GM12878 (cell line): Measurements from ENCODE around the gene TRIM8. TPM values are rescaled to one million over a fixed set of nuclear protein-coding genes. Genes with fewer than 3 reads are reported as not detected.
A peak's percentile ranks its signal among the peaks of the same experiment; 100 is the strongest.

ENCODE experiments used
- ATAC-seq: fragments of 200-7000 bp; cut with Tn5 transposase; 3 replicates; pipeline ENCODE4 v1.9.1; 2020; ENCODE audit warnings: mild to moderate bottlenecking, moderate library complexity
- BruUV-seq: library from RNA; stranded (reverse); fragments of 400-500 nt; replicated peaks from 2 replicates; lab custom pipeline; 2021; lab: Mats Ljungman, UMichigan
- CTCF ChIA-PET: fragments of 300-600 bp; sonication (Branson Sonifier 250); formaldehyde crosslinking; extraction: SDS; loops from one replicate; lab custom pipeline; 2021; ENCODE audit warnings: inconsistent platforms; lab: Yijun Ruan, JAX
- POLR2A ChIA-PET: fragments of 350-600 bp; formaldehyde crosslinking; extraction: SDS; loops from one replicate; lab custom pipeline; 2021; ENCODE audit warnings: inconsistent platforms; lab: Charles Lee
- RAD21 ChIA-PET: fragments of 300-600 bp; sonication (Branson Sonifier 250); formaldehyde crosslinking; loops from one replicate; lab custom pipeline; 2023; ENCODE audit warnings: antibody characterized with exemption; ENCODE audit not compliant: unreplicated experiment; lab: Charles Lee
- SMC1A ChIA-PET: fragments of 300-600 bp; sonication (Branson Sonifier 250); formaldehyde crosslinking; loops from one replicate; lab custom pipeline; 2023; ENCODE audit not compliant: unreplicated experiment, uncharacterized antibody; lab: Charles Lee
- DNase-seq: peaks from one replicate; pipeline ENCODE4 v3.0.0-alpha.2; 2011; ENCODE audit warnings: low read depth, low spot score
- FAIRE-seq: peaks from 3 replicates; lab custom pipeline; 2011; peaks lifted over from hg19 to GRCh38; lab: Jason Lieb, UNC
- H2AFZ ChIP-seq: 2 replicates; pipeline ENCODE4 v1.6.0; 2011; ENCODE audit warnings: low read depth, low read length, control low read depth; ENCODE audit not compliant: control insufficient read depth
- H3K27ac ChIP-seq: 2 replicates; pipeline ENCODE4 v1.5.1; 2011; ENCODE audit warnings: control low read depth; ENCODE audit not compliant: control insufficient read depth, insufficient read depth
- H3K27me3 ChIP-seq, 2 experiments: replicated peaks in 1 of 2; 2 replicates each; pipeline versions ENCODE4 v1.6.0 to v1.6.1; 2011; ENCODE audit warnings: low read length in 1 of 2; ENCODE audit not compliant: control insufficient read depth in 2 of 2, insufficient read depth in 2 of 2
- H3K36me3 ChIP-seq, 2 experiments: 2 replicates each; pipeline ENCODE4 v1.5.1; 2011; ENCODE audit warnings: low read length in 1 of 2; ENCODE audit not compliant: control insufficient read depth in 2 of 2, insufficient read depth in 2 of 2
- H3K4me1 ChIP-seq: 2 replicates; pipeline ENCODE4 v1.6.1; 2011; ENCODE audit warnings: mild to moderate bottlenecking, low read length, moderate library complexity, mixed read lengths; ENCODE audit not compliant: control insufficient read depth, insufficient read depth
- H3K4me2 ChIP-seq: 2 replicates; pipeline ENCODE4 v1.6.0; 2011; ENCODE audit warnings: control low read depth; ENCODE audit not compliant: control insufficient read depth, insufficient read depth
- H3K4me3 ChIP-seq: fragments of 200-600 bp; sonication (generic); 2 replicates; pipeline ENCODE4 v1.5.1; 2016
- H3K79me2 ChIP-seq: 2 replicates; pipeline ENCODE4 v1.6.0; 2011; ENCODE audit warnings: low read length; ENCODE audit not compliant: control insufficient read depth, insufficient read depth
- H3K9ac ChIP-seq: 2 replicates; pipeline ENCODE4 v1.8.0; 2011; ENCODE audit warnings: low read length, control low read depth, mixed read lengths; ENCODE audit not compliant: control insufficient read depth, insufficient read depth
- H3K9me3 ChIP-seq: replicated peaks from 3 replicates; pipeline ENCODE4 v1.5.1; 2011; ENCODE audit warnings: mild to moderate bottlenecking, low read length; ENCODE audit not compliant: control insufficient read depth, insufficient read depth
- H4K20me1 ChIP-seq: 2 replicates; pipeline ENCODE4 v1.6.0; 2011; ENCODE audit not compliant: control insufficient read depth, insufficient read depth
- ATF3 ChIP-seq: IDR thresholded peaks from 2 replicates; pipeline ENCODE4 v1.6.1; 2011; ENCODE audit warnings: low read depth, mild to moderate bottlenecking, low read length, moderate library complexity, borderline replicate concordance; ENCODE audit errors: extremely low read depth
- CTCF ChIP-seq, 3 experiments: IDR thresholded peaks in 2 of 3; conservative IDR thresholded peaks in 1 of 3; 2 replicates each; pipeline ENCODE4 v1.5.1; 2011; ENCODE audit warnings: low read depth in 3 of 3, low read length in 3 of 3, mild to moderate bottlenecking in 3 of 3, control low read depth in 2 of 3, moderate library complexity in 2 of 3, inconsistent platforms in 1 of 3, mixed read lengths in 1 of 3; ENCODE audit not compliant: control insufficient read depth in 2 of 3, insufficient read depth in 1 of 3; ENCODE audit errors: extremely low read depth in 1 of 3
- KLF5 ChIP-seq: fragments of 450-650 bp; IDR thresholded peaks from 2 replicates; pipeline ENCODE4 v1.6.1; 2014; ENCODE audit warnings: mild to moderate bottlenecking; ENCODE audit not compliant: partially characterized antibody
- RAD21 ChIP-seq: IDR thresholded peaks from 2 replicates; pipeline ENCODE4 v1.6.1; 2011; ENCODE audit warnings: mild to moderate bottlenecking, low read depth, low read length, moderate library complexity; ENCODE audit not compliant: insufficient read depth
- SMC3 ChIP-seq: IDR thresholded peaks from 2 replicates; pipeline ENCODE4 v1.6.1; 2011; ENCODE audit warnings: low read length, improper control_type of control experiment, borderline replicate concordance
- WGBS: methylation state at CpG from one replicate; pipeline ENCODE4 v1.1.6; 2016; ENCODE audit warnings: low lambda C conversion rate; ENCODE audit not compliant: insufficient replicate concordance, insufficient coverage; ENCODE audit errors: missing lambda C conversion rate; 5-methylcytosine and 5-hydroxymethylcytosine counted together
- in situ Hi-C: fragments of 300-500 bp; cut with MboI; formaldehyde crosslinking; loops from 9 replicates; pipeline ENCODE4 v1.14.3; 2018; ENCODE audit warnings: mixed read lengths
- intact Hi-C: fragments of 100-400 bp; cut with micrococcal nuclease; formaldehyde crosslinking; loops from one replicate; pipeline ENCODE4 v1.14.2; 2022; ENCODE audit not compliant: unreplicated experiment
- polyA plus RNA-seq, 11 experiments: library from polyadenylated mRNA; depleted of rRNA in 4 of 11; unstranded in 6 of 11; stranded (reverse) in 5 of 11; fragments of >200 nt; fragmentation: Nextera tagmentation in 4 of 11; fragmentation: Illumina TruSeq in 1 of 11; extraction: Ambion mirVana in 4 of 11; extraction: Trizol in 1 of 11; gene quantifications; 1 replicate in 1 of 11; 2 replicates in 10 of 11; pipeline versions ENCODE4 v1.2.1 to v1.2.3, GENCODE V29; 2011 to 2016; ENCODE audit warnings: inconsistent platforms in 2 of 11, missing spikeins in 2 of 11, low read depth in 1 of 11
- total RNA-seq, 4 experiments: library from RNA; depleted of rRNA in 3 of 4; stranded (reverse); fragments of >200 nt in 3 of 4; fragmentation: Illumina TruSeq in 1 of 4; extraction: Trizol in 1 of 4; gene quantifications; 2 replicates each; pipeline versions ENCODE4 v1.2.1 to v1.2.3, GENCODE V29; 2013 to 2021

TRIM8 gene
- total and polyA plus RNA-seq, 10 of the 15 experiments (the other 5 are each of a cell fraction or from before 2014, with no cell fraction given), result 7.9 to 53.2 (median 24.6) TPM

DNA sequence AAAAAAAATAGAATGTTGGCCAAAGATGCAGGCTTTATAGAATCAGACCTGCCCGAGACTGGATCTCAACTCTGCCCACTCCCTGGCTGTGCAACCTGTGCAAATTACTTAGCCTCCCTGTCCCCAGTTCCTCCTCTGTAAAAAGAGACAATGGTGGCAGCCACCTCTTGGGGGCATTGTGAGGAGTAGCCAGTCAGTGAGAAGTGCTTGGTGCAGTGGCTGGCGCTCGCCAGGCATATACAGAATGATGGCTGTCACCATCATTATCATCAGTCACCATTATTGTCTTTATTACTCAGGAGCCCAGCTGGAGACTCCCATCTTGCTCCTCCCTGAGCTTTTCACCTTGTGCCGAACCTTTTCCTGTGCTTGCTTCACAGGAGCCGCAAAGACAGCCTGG lies 29.4 kb upstream of the TRIM8 start:
- ChIA-PET POLR2A (interaction anchor here (1.0 kb wide), 1 partner anchor 13 kb away, joined by 3 read pairs; no protein-coding TSS in a partner anchor), SMC1A (interaction anchor here (0.8 to 1.3 kb wide), 3 partner anchors 10 to 60 kb away, joined by 3 to 4 read pairs (median 4); no protein-coding TSS in a partner anchor), CTCF (interaction anchor here (0.9 to 3.1 kb wide), 2 partner anchors 27 to 60 kb away, joined by 4 to 15 read pairs; no protein-coding TSS in a partner anchor), RAD21 (interaction anchor here (0.6 to 1.6 kb wide), 3 partner anchors 30 to 110 kb away, joined by 3 to 5 read pairs (median 3); partner anchors contain the start of gene TRIM8)
- Histone ChIP-seq H4K20me1 (0 out of 2 replicates have a peak, but pooled peaks cover 2% of the 10 kb centered on the region), H3K27me3 (no peaks in the 10 kb centered on the region), H3K4me2 (no peak overlapping the region), H3K36me3 (peaks cover 2 to 5% of the 10 kb centered on the region in 2 experiments; a peak in 3 of 4 replicates), H3K79me2 (no peaks in the 10 kb centered on the region), H3K9me3 (no peaks in the 10 kb centered on the region), H3K4me1 (0 out of 2 replicates have a peak, but pooled peaks cover 3% of the 10 kb centered on the region), H3K4me3 (no peak overlapping the region), H3K9ac (no peak overlapping the region), H2AFZ (no peak overlapping the region), H3K27ac (no peak overlapping the region)
- no peak for ATAC-seq
- WGBS, result 96% methylated on average over 5 of the region's 5 CpGs
- FAIRE-seq, result no peak
- BruUV-seq, result no TSS peak
- in situ Hi-C loops (no loop called here), intact Hi-C loops (no loop called here)
- no peak for DNase-seq
- TF ChIP-seq KLF5, result no peak

- H3K9me3 ChIP-seq, result no peaks in the 10 kb centered on the region
- no peak overlapping the region for H3K9ac ChIP-seq
- no peak overlapping the region for H3K4me2 ChIP-seq
- no peak overlapping the region for H2AFZ ChIP-seq
- intact Hi-C loops, result no loop called here
- no peak overlapping the region for H3K4me3 ChIP-seq
- no peaks in the 10 kb centered on the region for H3K27me3 ChIP-seq
- H3K36me3 ChIP-seq, result peaks cover 2 to 5% of the 10 kb centered on the region in 2 experiments; a peak in 3 of 4 replicates
- H3K79me2 ChIP-seq, result no peaks in the 10 kb centered on the region
- 0 out of 2 replicates have a peak, but pooled peaks cover 2% of the 10 kb centered on the region for H4K20me1 ChIP-seq
- ATAC-seq (peak; percentile 76), FAIRE-seq (no peak)
- no TSS peak for BruUV-seq
- peak; percentile 28; the same call in 1 of the 2 replicates for TF ChIP-seq SMC3
- TF ChIP-seq RAD21, result 0 out of 2 replicates have a peak, but pooled peaks have one; percentile 2
- peak; percentile 17 to 35 (median 23); a peak in 3 of 6 replicates for TF ChIP-seq CTCF (IDR thresholded peaks at IDR 0.05 in 2 of 3, conservative IDR thresholded peaks at IDR 0.05 in 1 of 3; ENCODE audit: control insufficient read depth in 2 of 3, extremely low read depth in 1 of 3, insufficient read depth in 1 of 3, low read depth in 3 of 3, low read length in 3 of 3)
- TF ChIP-seq ATF3, result no peak
- TF ChIP-seq, all 136 proteins: peak for 3
- ChIA-PET SMC1A (interaction anchor here (1.2 to 1.3 kb wide), 2 partner anchors 9 to 30 kb away, joined by 4 read pairs; no protein-coding TSS in a partner anchor), POLR2A (interaction anchor here (1.0 kb wide), 1 partner anchor 12 kb away, joined by 3 read pairs; no protein-coding TSS in a partner anchor), CTCF (interaction anchor here (0.9 to 3.1 kb wide), 2 partner anchors 27 to 60 kb away, joined by 4 to 15 read pairs; no protein-coding TSS in a partner anchor), RAD21 (interaction anchor here (1.1 to 1.4 kb wide), 2 partner anchors 55 to 59 kb away, joined by 3 read pairs; no protein-coding TSS in a partner anchor)
- DNase-seq, result no peak
- Histone ChIP-seq H3K4me1 (0 out of 2 replicates have a peak, but pooled peaks cover 3% of the 10 kb centered on the region), H3K27ac (no peak overlapping the region)
- in situ Hi-C loops, result no loop called here
- 61% methylated on average over 7 of the region's 7 CpGs for WGBS
Observed at GRCh38 chr10:102615361-102615760, 28.9 kb upstream of the TRIM8 start.
